CD4-positive, alpha-beta T cell (primary cell): ENCODE measurements around the gene GADD45B. TPM values are rescaled to one million over a fixed set of nuclear protein-coding genes. Genes with fewer than 3 reads are reported as not detected.

Source experiments
- ATAC-seq: fragments of 200-7000 bp; cut with Tn5 transposase; one replicate; pipeline ENCODE4 v1.10.0; 2022; ENCODE audit warnings: mild to moderate bottlenecking; ENCODE audit not compliant: poor library complexity
- CTCF ChIA-PET: fragments of 350-600 bp; sonication (Branson Sonifier 250); formaldehyde crosslinking; loops from one replicate; lab custom pipeline; 2021; ENCODE audit warnings: antibody characterized with exemption, inconsistent platforms; lab: Charles Lee
- POLR2A ChIA-PET: fragments of 350-600 bp; sonication (Branson Sonifier 250); formaldehyde crosslinking; loops from one replicate; lab custom pipeline; 2021; ENCODE audit warnings: antibody characterized with exemption, inconsistent platforms; lab: Charles Lee
- DNase-seq, 14 experiments: peaks; one replicate each; pipeline ENCODE4 v3.0.0-alpha.2; 2013 to 2020; ENCODE audit warnings: mixed read lengths in 2 of 14
- H3K27ac ChIP-seq, 2 donors: one replicate each; pipeline versions ENCODE4 v1.5.1 to v1.7.0; 2013; ENCODE audit warnings: low read length in 2 of 2, low read depth in 1 of 2, mild to moderate bottlenecking in 1 of 2
- H3K27me3 ChIP-seq, 2 experiments: 1 replicate in 1 of 2; 2 replicates in 1 of 2; pipeline versions ENCODE4 v1.6.1 to v1.7.0; 2013; ENCODE audit warnings: low read length in 2 of 2, control low read depth in 1 of 2, mild to moderate bottlenecking in 1 of 2, moderate library complexity in 1 of 2; ENCODE audit not compliant: insufficient read depth in 2 of 2, control insufficient read depth in 1 of 2
- H3K36me3 ChIP-seq: one replicate; pipeline ENCODE4 v1.6.1; 2013; ENCODE audit warnings: low read length, control low read depth; ENCODE audit not compliant: insufficient read depth
- H3K4me1 ChIP-seq: one replicate; pipeline ENCODE4 v1.6.1; 2013; ENCODE audit warnings: low read length, control low read depth; ENCODE audit not compliant: insufficient read depth
- H3K4me3 ChIP-seq: one replicate; pipeline ENCODE4 v1.5.1; 2013; ENCODE audit warnings: mild to moderate bottlenecking, low read length, moderate library complexity
- H3K9me3 ChIP-seq, 2 experiments: 1 replicate in 1 of 2; 2 replicates in 1 of 2; pipeline versions ENCODE4 v1.6.1 to v1.7.0; 2013; ENCODE audit warnings: low read length in 2 of 2, mild to moderate bottlenecking in 2 of 2, control low read depth in 1 of 2, moderate library complexity in 1 of 2; ENCODE audit not compliant: control insufficient read depth in 1 of 2, insufficient read depth in 1 of 2
- H3K27ac Mint-ChIP-seq: one replicate; pipeline ENCODE4 v1.8.0; 2020; ENCODE audit warnings: mixed read lengths
- H3K27me3 Mint-ChIP-seq: one replicate; pipeline ENCODE4 v1.8.0; 2021; ENCODE audit warnings: mixed read lengths
- H3K36me3 Mint-ChIP-seq: one replicate; pipeline ENCODE4 v1.8.0; 2021; ENCODE audit warnings: low read depth, mixed read lengths
- H3K4me1 Mint-ChIP-seq: one replicate; pipeline ENCODE4 v1.8.0; 2021; ENCODE audit warnings: low read depth, mixed read lengths
- H3K4me3 Mint-ChIP-seq: one replicate; pipeline ENCODE4 v1.8.0; 2020; ENCODE audit warnings: mild to moderate bottlenecking, mixed read lengths
- H3K9me3 Mint-ChIP-seq: one replicate; pipeline ENCODE4 v1.8.0; 2020; ENCODE audit warnings: mixed read lengths
- intact Hi-C, 2 experiments: fragments of 100-400 bp; cut with DNase I in 1 of 2; cut with micrococcal nuclease in 1 of 2; formaldehyde crosslinking; loops; one replicate each; pipeline versions ENCODE4 v1.15.1 to v1.9.0; 2023 to 2025; cut with DNase I, micrococcal nuclease
- total RNA-seq, 174 experiments: library from RNA in 2 of 174; stranded (reverse) in 2 of 174; gene quantifications; one replicate each; pipeline ENCODE4 v1.2.3 and lab custom pipeline; 2021 to 2026
- TF ChIP-seq, protein P1 (sequence below): fragments of 200-600 bp; IDR thresholded peaks from one replicate; pipeline ENCODE4 v1.8.0; 2022; ENCODE audit warnings: antibody characterized with exemption, mild to moderate bottlenecking

Gene GADD45B
- total RNA-seq, 2 experiments from 2014 or later = 284 to 285 TPM

- TF ChIP-seq, protein P1, sequence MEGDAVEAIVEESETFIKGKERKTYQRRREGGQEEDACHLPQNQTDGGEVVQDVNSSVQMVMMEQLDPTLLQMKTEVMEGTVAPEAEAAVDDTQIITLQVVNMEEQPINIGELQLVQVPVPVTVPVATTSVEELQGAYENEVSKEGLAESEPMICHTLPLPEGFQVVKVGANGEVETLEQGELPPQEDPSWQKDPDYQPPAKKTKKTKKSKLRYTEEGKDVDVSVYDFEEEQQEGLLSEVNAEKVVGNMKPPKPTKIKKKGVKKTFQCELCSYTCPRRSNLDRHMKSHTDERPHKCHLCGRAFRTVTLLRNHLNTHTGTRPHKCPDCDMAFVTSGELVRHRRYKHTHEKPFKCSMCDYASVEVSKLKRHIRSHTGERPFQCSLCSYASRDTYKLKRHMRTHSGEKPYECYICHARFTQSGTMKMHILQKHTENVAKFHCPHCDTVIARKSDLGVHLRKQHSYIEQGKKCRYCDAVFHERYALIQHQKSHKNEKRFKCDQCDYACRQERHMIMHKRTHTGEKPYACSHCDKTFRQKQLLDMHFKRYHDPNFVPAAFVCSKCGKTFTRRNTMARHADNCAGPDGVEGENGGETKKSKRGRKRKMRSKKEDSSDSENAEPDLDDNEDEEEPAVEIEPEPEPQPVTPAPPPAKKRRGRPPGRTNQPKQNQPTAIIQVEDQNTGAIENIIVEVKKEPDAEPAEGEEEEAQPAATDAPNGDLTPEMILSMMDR = no peak
- intact Hi-C loops = no loop called here
- H3K9me3 ChIP-seq = no peaks in the 10 kb centered on the region
These were observed 36.1 kb downstream of the GADD45B start for GRCh38 chr19:2511991-2512390.

GRCh38 chr19:2512523-2513431 is 36.9 kb downstream of the GADD45B start:
- no peak overlapping the region for H3K27ac ChIP-seq
- H3K27ac Mint-ChIP-seq = no peak overlapping the region
- no peaks in the 10 kb centered on the region for H3K36me3 Mint-ChIP-seq
- no peaks in the 10 kb centered on the region for H3K9me3 Mint-ChIP-seq
- H3K4me1 Mint-ChIP-seq = no peaks in the 10 kb centered on the region
- ATAC-seq (no peak), DNase-seq (no peak)
- H3K4me3 ChIP-seq = no peak overlapping the region
- TF ChIP-seq, protein P1 = no peak
- POLR2A ChIA-PET = no interaction called here
- H3K27me3 ChIP-seq = no peaks in the 10 kb centered on the region
- H3K4me3 Mint-ChIP-seq = no peak overlapping the region
- H3K9me3 ChIP-seq = no peaks in the 10 kb centered on the region
- CTCF ChIA-PET = no interaction called here
- peaks cover under 1% of the 10 kb centered on the region for H3K4me1 ChIP-seq
- intact Hi-C loops = no loop called here
- no peaks in the 10 kb centered on the region for H3K36me3 ChIP-seq
- H3K27me3 Mint-ChIP-seq = no peaks in the 10 kb centered on the region

More at GRCh38 chr19:2511991-2512390, 36.1 kb downstream of the GADD45B start:
- Mint-ChIP-seq H3K36me3 (no peaks in the 10 kb centered on the region), H3K4me3 (no peak overlapping the region), H3K9me3 (no peaks in the 10 kb centered on the region), H3K27ac (no peak overlapping the region), H3K27me3 (no peaks in the 10 kb centered on the region), H3K4me1 (peaks cover 6% of the 10 kb centered on the region)
- H3K4me3 ChIP-seq = no peak overlapping the region
- DNase-seq (no peak), ATAC-seq (no peak)
- H3K4me1 ChIP-seq = peaks cover 6% of the 10 kb centered on the region
- H3K27ac ChIP-seq = no peak overlapping the region
- no peaks in the 10 kb centered on the region for H3K27me3 ChIP-seq
- ChIA-PET CTCF (no interaction called here), POLR2A (no interaction called here)
- no peaks in the 10 kb centered on the region for H3K36me3 ChIP-seq

DNA sequence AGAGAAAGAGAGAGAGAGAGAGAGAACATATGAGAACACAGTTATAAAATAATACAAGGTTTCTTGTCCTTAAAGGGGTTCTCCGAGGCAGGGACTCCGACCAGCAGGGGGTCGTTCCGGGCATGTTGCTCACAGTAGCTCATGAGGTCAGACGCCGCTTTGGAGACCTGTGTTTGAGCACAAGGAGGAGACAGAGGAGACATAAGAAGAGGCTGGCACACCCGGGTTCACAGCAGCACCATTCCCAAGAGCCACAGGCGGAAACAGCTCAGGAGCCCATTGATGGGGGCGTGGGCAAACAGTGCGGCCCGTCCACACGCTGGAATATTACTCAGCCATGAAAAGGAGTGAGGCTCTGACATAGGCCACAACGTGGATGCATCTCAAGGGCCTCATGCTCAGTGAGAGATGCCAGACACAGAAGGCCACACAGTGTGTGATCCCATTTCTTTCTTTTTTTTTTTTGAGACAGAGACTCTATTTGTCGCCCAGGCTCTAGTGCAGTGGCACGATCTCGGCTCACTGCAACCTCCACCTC is 39.1 kb downstream of the GADD45B start:
- peaks cover 8% of the 10 kb centered on the region for H3K4me1 ChIP-seq
- TF ChIP-seq, protein P1 = no peak
- H3K9me3 Mint-ChIP-seq = no peaks in the 10 kb centered on the region
- POLR2A ChIA-PET = interaction anchor here (1.2 kb wide), 1 partner anchor 39 kb away, joined by 4 read pairs; the partner anchor contains the start of gene GADD45B
- CTCF ChIA-PET = interaction anchor here (0.7 kb wide), 1 partner anchor 47 kb away, joined by 3 read pairs; no protein-coding TSS in a partner anchor
- no peaks in the 10 kb centered on the region for H3K36me3 Mint-ChIP-seq
- H3K4me3 ChIP-seq = no peak overlapping the region
- H3K27ac Mint-ChIP-seq = no peak overlapping the region
- no peak for ATAC-seq
- H3K36me3 ChIP-seq = no peaks in the 10 kb centered on the region
- intact Hi-C loops = no loop called here
- no peak overlapping the region for H3K27ac ChIP-seq
- no peak for DNase-seq
- H3K4me1 Mint-ChIP-seq = no peaks in the 10 kb centered on the region
- H3K4me3 Mint-ChIP-seq = no peak overlapping the region
- H3K9me3 ChIP-seq = no peaks in the 10 kb centered on the region
- no peaks in the 10 kb centered on the region for H3K27me3 Mint-ChIP-seq
- no peaks in the 10 kb centered on the region for H3K27me3 ChIP-seq
